GM12891 (cell line): ENCODE results near the gene ADK.

Experiments
- PAX5 ChIP-seq: IDR thresholded peaks from 2 replicates; pipeline ENCODE4 v1.6.1; 2011; ENCODE audit warnings: low read length, moderate library complexity, mild to moderate bottlenecking; ENCODE audit not compliant: insufficient read depth, severe bottlenecking
- POLR2A ChIP-seq: IDR thresholded peaks from 2 replicates; pipeline ENCODE4 v1.6.1; 2011; ENCODE audit warnings: low read depth, low read length, control low read depth

DNA sequence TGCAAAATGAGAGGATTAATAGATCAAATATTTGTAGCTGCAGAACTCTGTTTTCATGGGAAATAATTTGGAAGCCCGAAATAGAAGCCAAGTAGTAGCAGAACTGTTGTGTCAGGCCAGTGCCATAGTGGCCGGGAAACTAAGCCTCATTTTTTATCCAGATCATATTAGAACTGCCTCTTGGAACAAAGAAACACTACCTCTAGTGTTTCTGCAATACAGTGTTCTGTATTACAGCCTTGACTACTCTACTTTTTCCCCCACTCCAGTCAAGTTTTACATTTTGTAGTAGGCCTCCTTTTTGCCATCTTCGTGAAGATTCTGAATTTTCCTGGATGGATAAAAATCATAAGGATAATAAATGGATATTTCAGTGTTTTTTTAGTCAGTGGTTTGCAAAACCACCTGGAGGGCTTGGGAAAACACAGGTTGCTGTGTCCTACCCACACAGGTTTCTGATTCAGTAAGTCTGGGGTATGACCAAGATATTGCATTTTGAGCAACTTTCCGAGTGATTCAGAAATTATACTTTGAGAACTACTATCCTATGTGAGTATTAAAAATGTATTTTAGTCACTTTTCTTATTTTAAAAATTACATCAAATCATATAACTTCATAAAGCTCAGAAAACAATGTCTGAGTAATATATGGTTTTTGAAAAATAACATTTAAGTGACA lies 349.1 kb downstream of the ADK start:
- TF ChIP-seq PAX5 (no peak), POLR2A (no peak)
